Skeletal muscle tissue (tissue), 4 donors: ENCODE data around the gene DCHS1. TPM values are rescaled to one million over a fixed set of nuclear protein-coding genes. Genes with fewer than 3 reads are reported as not detected.
A peak's percentile ranks its signal among the peaks of the same experiment; 100 is the strongest.
"Not testable (repeated sequence)": the region's sequence is repeated elsewhere in the genome, so short reads cannot be mapped to it uniquely, and the experiment has no call there.

Source experiments
- H3K27ac ChIP-seq: one replicate; pipeline ENCODE4 v1.7.0; 2013; ENCODE audit warnings: mild to moderate bottlenecking, low read depth, low read length, inconsistent platforms
- H3K27me3 ChIP-seq, 3 donors: one replicate each; pipeline ENCODE4 v1.7.0; 2013; ENCODE audit warnings: low read length in 3 of 3; ENCODE audit not compliant: control insufficient read depth in 3 of 3, insufficient read depth in 3 of 3
- H3K36me3 ChIP-seq, 3 donors: one replicate each; pipeline ENCODE4 v1.7.0; 2013; ENCODE audit warnings: low read length in 3 of 3; ENCODE audit not compliant: control insufficient read depth in 3 of 3, insufficient read depth in 3 of 3
- H3K4me1 ChIP-seq, 3 donors: one replicate each; pipeline ENCODE4 v1.7.0; 2013; ENCODE audit warnings: low read length in 3 of 3, mild to moderate bottlenecking in 3 of 3; ENCODE audit not compliant: control insufficient read depth in 3 of 3, insufficient read depth in 3 of 3
- H3K4me3 ChIP-seq, 3 donors: one replicate each; pipeline ENCODE4 v1.7.0; 2013; ENCODE audit warnings: low read length in 3 of 3
- H3K9ac ChIP-seq, 3 donors: one replicate each; pipeline ENCODE4 v1.7.0; 2013; ENCODE audit warnings: low read length in 3 of 3, mild to moderate bottlenecking in 3 of 3, moderate library complexity in 2 of 3, low read depth in 1 of 3
- H3K9me3 ChIP-seq, 3 donors: one replicate each; pipeline ENCODE4 v1.7.0; 2013; ENCODE audit warnings: low read length in 3 of 3; ENCODE audit not compliant: control insufficient read depth in 3 of 3
- total RNA-seq: library from RNA; depleted of rRNA; stranded (reverse); fragments of >200 nt; gene quantifications from one replicate; pipeline ENCODE4 v1.2.3, GENCODE V29; 2014
- donor health status: Osteomylitis.

The DCHS1 gene
- total RNA-seq, 1 donor from 2014 or later = 39.1 TPM

DNA sequence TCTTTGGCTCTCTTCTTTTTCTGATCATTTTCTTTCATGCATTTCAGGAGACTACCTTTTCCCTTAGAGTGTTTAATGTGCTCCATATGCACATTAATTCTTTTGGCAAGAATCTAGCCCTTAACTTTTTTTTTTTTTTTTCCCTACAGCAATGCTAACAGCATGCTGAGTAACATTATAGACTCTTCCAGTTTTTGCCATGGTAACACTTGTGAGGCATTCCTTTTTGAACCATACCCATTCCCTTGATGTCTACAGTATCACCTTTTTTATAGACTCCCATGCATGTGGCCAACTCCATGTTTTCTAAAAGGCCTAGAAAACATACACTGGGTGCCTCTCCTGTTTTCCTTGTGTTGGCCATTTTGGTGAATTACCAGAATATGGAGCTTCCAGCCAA, 30.4 kb upstream of the DCHS1 start:
- Histone ChIP-seq H3K9ac (no peak overlapping the region), H3K27me3 (no peaks in the 10 kb centered on the region), H3K4me1 (peaks cover 10 to 17% (median 12%) of the 10 kb centered on the region in 3 donors), H3K27ac (no peak overlapping the region), H3K36me3 (peaks cover 0 to 7% (median 2%) of the 10 kb centered on the region in 3 donors), H3K4me3 (no peak overlapping the region), H3K9me3 (no peaks in the 10 kb centered on the region)

DNA sequence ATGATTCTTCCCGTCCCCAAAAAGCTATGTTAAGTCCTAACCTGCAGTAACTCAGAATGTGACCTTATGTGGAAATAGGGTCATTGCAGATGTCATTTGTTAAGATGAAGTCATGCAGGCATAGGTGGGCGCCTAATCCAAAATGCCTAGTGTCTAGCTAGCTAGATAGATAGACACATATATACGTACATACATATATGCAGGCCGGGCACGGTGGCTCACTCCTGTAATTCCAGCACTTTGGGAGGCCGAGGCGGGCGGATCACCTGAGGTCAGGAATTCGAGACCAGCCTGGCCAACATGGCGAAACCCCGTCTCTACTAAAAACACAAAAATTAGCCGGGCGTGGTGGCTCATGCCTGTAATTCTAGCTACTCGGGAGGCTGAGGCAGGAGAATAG, 28.5 kb upstream of the DCHS1 start:
- Histone ChIP-seq H3K4me1 (peaks cover 10 to 17% (median 12%) of the 10 kb centered on the region in 3 donors), H3K27ac (peak overlapping the region; percentile 81), H3K36me3 (peaks cover 0 to 12% (median 4%) of the 10 kb centered on the region in 3 donors), H3K4me3 (peak overlapping the region in 2 of 3 donors; percentile 83 to 95), H3K9ac (peak overlapping the region; percentile 86 to 90 (median 89))
- not testable (repeated sequence) for H3K9me3 ChIP-seq, H3K27me3 ChIP-seq

DNA sequence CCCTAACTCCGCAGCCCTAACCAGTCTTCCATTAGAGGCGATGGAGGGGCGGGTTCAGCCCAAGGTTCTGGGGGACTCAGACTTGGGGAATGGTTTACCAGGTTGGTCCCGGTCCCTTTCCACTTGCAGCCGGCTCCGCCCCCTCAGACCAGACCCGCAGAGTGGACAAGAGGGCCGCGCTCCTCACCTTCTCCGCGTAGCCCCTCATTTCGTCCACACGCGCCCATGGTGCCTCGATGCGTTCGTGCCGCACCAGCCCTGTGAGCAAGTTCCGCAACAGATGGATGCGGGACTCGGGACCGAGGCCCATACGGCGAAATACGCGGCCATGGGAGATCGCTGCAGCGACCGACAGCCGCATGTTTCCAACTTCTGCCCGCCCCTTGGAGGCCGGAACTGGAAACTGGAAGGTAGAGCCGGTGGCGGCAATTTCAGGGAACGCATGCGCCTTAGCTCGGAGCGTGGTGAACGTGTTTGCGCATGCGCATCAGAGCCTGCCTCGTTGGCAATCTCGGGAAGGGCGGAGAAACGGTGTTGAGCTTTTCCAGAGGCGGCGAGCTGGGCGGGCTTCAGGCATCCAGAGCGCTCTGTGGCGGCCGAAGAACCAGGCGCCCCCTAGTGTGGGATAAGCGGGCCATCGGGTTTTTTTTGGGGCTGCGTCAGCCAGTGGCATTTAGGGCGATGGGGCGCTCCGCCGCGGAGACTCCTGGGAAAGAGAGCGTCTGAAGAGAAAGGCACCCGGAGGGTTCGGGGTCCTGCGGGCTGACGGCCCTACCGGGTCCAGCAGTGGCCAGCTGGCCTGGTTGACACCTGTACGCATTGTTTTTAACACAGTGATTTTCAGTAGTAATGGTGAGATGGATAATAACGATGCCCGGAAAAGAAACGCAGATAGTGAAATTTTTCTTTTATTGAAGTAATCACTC, 27.6 kb upstream of the DCHS1 start, which contains the start of gene MRPL17:
TSS of gene MRPL17 (minus strand) at position 405 of the 926 bp plus-strand sequence. CDS start at position 361, 44 bp downstream.
- Histone ChIP-seq H3K9me3 (no peaks in the 10 kb centered on the region), H3K9ac (peak within 1 kb of the TSS; percentile 89 to 94 (median 90)), H3K36me3 (peaks cover 0 to 12% (median 4%) of the 10 kb centered on the region in 3 donors), H3K27ac (peak within 1 kb of the TSS; percentile 81), H3K27me3 (no peaks in the 10 kb centered on the region), H3K4me1 (peaks cover 10 to 17% (median 12%) of the 10 kb centered on the region in 3 donors), H3K4me3 (peak within 1 kb of the TSS; percentile 83 to 98 (median 95))

DNA sequence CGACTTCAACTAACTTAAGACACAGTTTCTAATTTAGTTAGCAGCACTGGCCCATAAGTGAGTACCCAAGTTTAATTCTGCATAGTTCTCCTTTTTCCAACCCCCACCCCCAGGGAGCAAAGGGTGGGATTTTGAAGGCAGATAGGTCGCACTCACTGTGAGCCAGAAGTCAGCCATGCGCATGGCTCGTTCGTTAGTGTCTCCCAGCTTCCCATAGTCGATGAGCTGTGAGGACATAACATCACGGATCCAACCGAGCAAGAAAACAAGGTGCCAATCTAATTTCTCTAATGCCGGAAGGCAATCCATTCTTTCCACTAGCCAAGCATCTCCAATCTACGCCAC, 27.0 kb upstream of the DCHS1 start:
- Histone ChIP-seq H3K4me1 (peaks cover 10 to 17% (median 12%) of the 10 kb centered on the region in 3 donors), H3K36me3 (peaks cover 0 to 12% (median 4%) of the 10 kb centered on the region in 3 donors), H3K27me3 (no peaks in the 10 kb centered on the region)

DNA sequence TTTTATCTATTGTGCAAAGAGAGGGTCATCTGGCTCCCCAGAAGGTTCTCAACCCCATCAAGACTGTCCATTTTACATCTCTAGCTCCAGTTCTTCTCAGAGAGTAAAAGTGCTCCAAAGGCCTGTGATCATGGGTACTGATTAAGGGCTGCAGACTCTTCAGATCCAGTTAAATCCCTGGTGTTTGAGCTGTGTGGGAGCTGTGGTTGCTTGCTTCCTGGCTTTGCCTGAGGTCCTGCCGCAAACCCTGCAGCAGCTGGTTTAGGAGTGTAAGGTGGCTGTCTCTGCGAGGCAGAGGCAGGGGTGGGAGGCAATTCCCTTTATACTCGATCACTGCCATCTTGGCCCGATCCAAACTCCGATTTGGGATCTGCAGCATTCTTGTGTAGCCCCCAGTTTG, 26.3 kb upstream of the DCHS1 start:
- Histone ChIP-seq H3K27me3 (no peaks in the 10 kb centered on the region), H3K27ac (peak overlapping the region; percentile 81), H3K4me1 (peaks cover 10 to 17% (median 12%) of the 10 kb centered on the region in 3 donors)

More for the DNA sequence above, 27.0 kb upstream of the DCHS1 start:
- Histone ChIP-seq H3K4me3 (peak overlapping the region; percentile 83 to 98 (median 95)), H3K9ac (peak overlapping the region; percentile 79 to 94 (median 81)), H3K27ac (peak overlapping the region; percentile 81), H3K9me3 (no peaks in the 10 kb centered on the region)

DNA sequence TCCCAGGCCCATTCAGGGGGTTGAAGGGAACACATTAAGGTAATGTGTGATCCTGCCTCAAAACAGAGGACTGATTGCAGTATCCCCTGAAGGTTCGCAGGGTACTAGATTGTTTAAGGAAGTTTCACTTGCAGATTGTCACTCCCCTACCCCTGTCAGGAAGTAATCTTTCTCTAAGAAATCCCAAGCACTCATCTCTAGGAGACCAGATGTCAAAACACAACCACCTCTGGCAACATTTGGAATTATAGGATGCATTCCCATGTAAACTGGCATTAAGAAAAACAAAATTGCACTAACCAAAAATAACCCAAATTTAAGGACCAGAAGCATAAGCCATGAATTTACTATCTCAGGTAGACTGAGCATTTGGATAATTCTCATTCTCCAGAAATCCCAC, 25.9 kb upstream of the DCHS1 start:
- H3K4me3 ChIP-seq = no peak overlapping the region
- H3K9ac ChIP-seq = peak overlapping the region in 1 of 3 donors; percentile 79
- H3K27me3 ChIP-seq = no peaks in the 10 kb centered on the region
- H3K9me3 ChIP-seq = no peaks in the 10 kb centered on the region
- peaks cover 10 to 17% (median 12%) of the 10 kb centered on the region in 3 donors for H3K4me1 ChIP-seq
- H3K27ac ChIP-seq = no peak overlapping the region
- H3K36me3 ChIP-seq = peaks cover 0 to 12% (median 4%) of the 10 kb centered on the region in 3 donors

More for the DNA sequence above, 26.3 kb upstream of the DCHS1 start:
- no peaks in the 10 kb centered on the region for H3K9me3 ChIP-seq
- H3K4me3 ChIP-seq = peak overlapping the region; percentile 83 to 98 (median 95)
- peak overlapping the region; percentile 79 to 94 (median 81) for H3K9ac ChIP-seq
- peaks cover 0 to 12% (median 4%) of the 10 kb centered on the region in 3 donors for H3K36me3 ChIP-seq

DNA sequence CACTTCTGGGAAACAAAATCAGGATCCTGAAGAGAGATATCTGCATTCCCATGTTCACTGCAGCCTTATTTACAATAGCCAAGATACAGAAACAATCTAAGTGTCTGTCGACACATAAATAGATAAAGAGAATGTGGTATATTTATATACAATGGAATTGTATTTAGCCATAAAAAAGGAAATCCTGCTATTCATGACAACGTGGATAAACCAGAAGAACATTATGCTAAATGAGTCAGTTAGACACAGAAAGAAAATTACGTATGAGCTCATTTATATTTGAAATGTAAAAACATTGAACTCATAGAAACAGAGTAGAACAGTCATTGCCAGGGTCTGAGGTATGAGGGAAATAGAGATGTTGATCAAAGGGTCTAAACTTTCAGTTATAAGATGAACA, 21.4 kb upstream of the DCHS1 start:
- H3K27me3 ChIP-seq = no peaks in the 10 kb centered on the region
- no peaks in the 10 kb centered on the region for H3K9me3 ChIP-seq
- no peak overlapping the region for H3K4me3 ChIP-seq
- no peak overlapping the region for H3K9ac ChIP-seq
- H3K27ac ChIP-seq = no peak overlapping the region
- H3K36me3 ChIP-seq = peaks cover 0 to 12% (median 4%) of the 10 kb centered on the region in 3 donors
- peaks cover 2 to 6% (median 6%) of the 10 kb centered on the region in 3 donors for H3K4me1 ChIP-seq

DNA sequence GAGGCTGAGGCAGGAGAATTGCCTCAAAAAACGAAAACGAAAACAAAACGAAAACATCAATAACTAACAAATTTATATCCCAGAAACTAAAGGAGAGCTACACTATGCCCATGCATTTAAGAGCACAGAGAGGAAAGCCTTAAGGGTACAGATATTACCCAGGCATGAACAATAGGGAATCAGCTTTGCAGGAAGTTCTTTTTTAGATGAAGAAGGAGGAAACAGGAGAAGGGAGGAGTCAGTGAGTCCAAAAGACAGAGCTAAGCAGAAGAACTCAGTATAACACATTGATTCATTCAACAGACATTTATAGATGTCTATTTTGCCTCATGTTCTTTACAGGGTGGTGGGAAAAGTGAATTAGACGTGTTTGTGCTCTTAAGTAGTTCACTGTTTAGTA, 19.3 kb upstream of the DCHS1 start:
- Histone ChIP-seq H3K36me3 (no peaks in the 10 kb centered on the region), H3K4me1 (no peaks in the 10 kb centered on the region), H3K27me3 (no peaks in the 10 kb centered on the region), H3K9ac (no peak overlapping the region), H3K4me3 (no peak overlapping the region), H3K9me3 (no peaks in the 10 kb centered on the region), H3K27ac (no peak overlapping the region)

DNA sequence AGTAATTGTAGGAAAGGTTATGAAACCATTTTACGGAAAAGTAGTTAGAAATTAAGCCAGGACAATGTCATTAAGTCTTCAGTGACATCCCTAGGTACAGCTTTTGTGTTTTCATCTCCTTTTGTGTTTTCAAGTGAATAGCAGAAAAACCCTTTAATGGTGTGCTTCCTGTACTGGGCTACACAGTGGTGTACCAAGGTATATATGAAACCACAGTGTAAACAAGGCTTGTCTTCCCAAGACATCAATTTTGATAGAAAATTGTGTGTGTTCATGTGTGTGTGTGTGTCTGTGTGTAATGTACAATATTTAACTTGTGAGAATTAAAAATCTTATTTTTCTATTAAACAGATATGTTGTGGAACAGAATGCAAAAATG, 18.6 kb upstream of the DCHS1 start:
- Histone ChIP-seq H3K4me1 (no peaks in the 10 kb centered on the region), H3K4me3 (no peak overlapping the region), H3K9me3 (no peaks in the 10 kb centered on the region), H3K36me3 (no peaks in the 10 kb centered on the region), H3K9ac (no peak overlapping the region), H3K27me3 (no peaks in the 10 kb centered on the region), H3K27ac (no peak overlapping the region)
